Muscle of back (tissue), 11 donors: ENCODE measurements around the gene VAMP5. TPM values are rescaled to one million over a fixed set of nuclear protein-coding genes. Genes with fewer than 3 reads are reported as not detected.
"Not testable (repeated sequence)": the region's sequence is repeated elsewhere in the genome, so short reads cannot be mapped to it uniquely, and the experiment has no call there.

Experiments
- DNase-seq, 3 donors: peaks; one replicate each; pipeline versions ENCODE4 v3.0.0 to v3.0.0-alpha.2; 2013
- polyA plus RNA-seq, 10 donors: library from polyadenylated mRNA; unstranded; fragments of 120-200 nt; gene quantifications; one replicate each; pipeline ENCODE4 v1.2.1, GENCODE V29; 2013; ENCODE audit not compliant: insufficient read length in 10 of 10

The VAMP5 gene
- polyA plus RNA-seq, 10 donors = 27.2 to 48.3 (median 36.8) TPM

DNA sequence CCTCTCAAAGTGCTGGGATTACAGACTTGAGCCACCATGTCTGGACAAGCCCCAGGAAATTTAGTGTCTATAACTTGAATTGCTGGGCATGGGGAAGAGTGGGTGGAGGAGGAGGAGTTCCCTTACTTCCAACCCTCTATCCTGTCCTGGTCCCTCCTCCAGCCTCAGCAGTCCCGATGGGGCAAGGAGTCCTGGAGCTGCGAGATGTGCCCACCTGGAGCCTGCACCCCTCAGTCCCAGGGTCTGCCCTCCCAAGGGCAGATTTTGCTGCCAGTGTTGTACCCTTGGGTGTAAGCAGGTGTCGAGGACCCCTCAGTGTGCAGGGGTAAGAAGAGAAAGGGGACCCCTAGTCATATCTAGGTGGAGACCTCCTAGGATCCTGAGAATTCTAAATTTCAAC lies 4.0 kb upstream of the VAMP5 start:
- DNase-seq = no peak

- DNase-seq = no peak
These were observed 1.7 kb upstream of the VAMP5 start for GRCh38 chr2:85582492-85582891.

DNA sequence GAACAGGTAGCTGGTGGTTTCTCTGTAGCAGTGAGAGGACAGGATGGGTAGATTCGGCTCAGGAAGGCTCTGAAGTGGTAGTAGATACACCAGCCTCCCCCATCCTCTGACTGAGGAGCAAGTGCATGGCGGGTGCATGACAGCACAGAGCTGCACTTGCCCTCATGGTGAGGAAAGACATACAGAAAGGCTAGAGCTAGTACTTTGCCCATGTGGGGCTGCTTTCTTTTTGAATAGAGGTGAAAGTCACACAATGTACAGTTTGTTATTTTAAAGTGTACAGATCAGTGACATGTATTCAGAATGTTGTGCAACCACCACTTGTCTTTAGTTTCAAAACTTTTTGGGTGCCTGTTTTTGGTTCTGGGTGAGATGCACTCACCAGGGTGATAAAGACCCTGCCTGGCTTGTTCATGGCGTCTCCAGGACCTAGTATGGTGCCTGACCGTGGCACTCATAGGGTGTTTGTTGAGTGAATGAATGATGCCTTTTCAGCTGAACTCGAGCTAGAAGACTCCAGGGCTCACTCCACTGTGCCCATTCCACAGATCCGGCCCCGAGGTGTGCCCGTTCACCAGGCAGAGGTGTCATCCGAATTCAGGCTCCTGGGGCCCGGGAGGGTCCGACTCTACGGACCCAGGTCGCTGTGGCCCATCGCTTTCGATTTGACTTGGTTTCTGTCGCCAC lies 421 bp upstream of the VAMP5 start:
- no peak for DNase-seq

DNA sequence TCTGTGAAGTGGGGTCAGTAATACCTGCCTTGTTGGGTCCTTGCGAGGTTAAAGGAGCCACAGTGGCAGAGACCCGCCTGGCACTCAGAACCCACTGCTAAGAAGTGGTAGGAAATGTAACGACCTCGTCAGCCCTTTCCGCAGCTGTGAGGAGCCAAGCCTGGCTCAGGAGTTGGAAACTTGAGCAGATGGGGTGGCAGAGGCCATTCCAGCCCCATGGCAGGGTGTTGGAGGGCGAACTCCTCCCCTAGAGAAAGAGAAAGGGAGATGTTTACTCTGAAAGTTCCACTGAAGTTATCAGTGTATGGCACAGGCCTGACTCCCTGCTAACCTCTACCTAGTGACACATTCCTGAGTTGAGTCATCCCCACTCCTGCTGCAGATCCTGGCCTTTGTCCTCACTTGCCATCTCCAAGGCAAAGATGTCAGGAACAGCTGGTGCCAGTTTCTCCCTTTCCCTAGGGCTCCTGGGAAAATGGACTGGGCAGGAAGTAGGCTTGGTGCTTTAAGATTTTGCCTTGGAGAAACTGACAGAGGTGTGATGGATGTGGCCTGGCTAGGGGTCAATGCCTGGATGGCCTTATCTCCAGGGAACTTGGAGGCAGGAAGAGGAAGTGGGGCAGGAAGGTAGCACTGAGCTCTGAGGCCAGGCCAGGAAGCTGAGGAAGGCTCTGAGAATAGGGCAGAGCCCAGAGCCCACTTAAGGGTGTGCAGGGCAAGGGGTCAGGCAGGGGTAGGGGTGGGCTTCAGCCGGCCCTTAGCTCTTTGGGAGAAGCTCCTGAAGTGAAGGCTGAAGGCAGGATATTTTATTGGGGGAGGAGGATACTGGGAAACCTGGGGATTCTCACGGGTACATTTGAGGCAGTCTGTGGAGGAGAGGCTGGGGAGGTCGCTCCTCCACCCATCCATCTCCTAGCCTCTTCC lies 888 bp downstream of the VAMP5 start:
- peak in 1 of 3 donors; percentile 53 for DNase-seq

- DNase-seq = peak in 2 of 3 donors; percentile 5 to 67
These were observed 1.5 kb downstream of the VAMP5 start for GRCh38 chr2:85585781-85586105.

- DNase-seq = no peak
These were observed 4.0 kb downstream of the VAMP5 start for GRCh38 chr2:85588236-85588635.

GRCh38 chr2:85588645-85589044 lies 4.4 kb downstream of the VAMP5 start:
- DNase-seq = peak in 1 of 3 donors; percentile 2

DNA sequence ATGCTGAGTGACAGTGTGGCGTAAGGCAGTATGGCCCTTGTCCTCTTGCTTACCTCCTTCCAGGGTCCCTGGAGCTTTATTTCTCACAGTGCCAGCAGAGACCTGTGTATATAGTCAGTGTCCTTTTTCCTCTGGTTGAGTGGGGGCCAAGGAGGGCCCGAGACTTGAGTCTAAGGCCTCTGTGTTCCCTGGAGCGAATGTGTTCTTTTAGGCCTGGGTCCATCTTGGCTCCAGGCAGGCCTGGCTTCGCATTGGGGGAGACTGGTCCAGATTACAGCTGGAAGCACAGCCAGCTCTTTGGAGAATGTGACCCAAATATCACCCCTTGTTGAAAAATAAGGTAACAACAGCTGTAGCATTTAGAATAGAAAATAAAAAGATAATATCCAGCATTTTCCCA lies 5.0 kb downstream of the VAMP5 start:
- peak in 1 of 3 donors; percentile 44 for DNase-seq

DNA sequence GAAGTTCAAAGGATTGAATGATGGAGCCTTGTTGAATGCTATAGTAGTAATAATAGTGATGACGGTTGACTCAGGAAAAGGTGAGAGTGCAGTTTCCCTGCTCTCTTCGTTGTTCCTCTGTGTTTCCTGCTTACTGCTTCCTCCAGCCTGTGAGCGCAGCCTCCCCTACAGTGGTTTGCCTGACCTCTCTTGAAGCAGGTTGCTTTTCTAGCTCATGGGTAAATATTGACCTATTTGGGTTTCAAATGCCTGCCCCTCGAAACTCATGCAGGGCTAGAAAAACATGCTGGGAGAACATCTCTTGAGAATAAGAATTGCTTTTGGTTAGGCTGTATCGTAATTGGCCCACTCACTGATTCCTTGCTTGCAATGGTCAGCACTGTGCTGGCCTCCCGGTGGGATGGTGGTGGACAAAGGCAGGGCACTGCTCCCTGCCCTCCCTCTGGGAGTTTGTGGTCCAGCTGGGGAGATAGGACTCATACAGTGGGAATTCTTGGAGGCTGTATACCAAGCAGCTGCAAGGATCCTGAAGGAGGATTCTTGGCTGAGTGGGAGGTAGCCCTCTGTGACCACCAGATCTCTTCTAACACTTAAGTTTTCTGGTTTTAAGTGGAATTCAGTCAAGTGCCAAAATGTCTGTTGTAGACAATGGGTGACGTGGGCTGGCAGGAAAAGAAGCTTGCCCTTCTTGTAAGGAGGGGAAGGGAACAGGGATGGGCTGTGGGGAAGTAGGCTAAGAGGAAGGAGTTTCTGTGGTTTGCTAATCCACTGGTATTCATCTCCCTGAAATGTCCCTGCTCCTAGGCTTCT lies 6.0 kb downstream of the VAMP5 start:
- peak in 1 of 3 donors; percentile 20 for DNase-seq

DNA sequence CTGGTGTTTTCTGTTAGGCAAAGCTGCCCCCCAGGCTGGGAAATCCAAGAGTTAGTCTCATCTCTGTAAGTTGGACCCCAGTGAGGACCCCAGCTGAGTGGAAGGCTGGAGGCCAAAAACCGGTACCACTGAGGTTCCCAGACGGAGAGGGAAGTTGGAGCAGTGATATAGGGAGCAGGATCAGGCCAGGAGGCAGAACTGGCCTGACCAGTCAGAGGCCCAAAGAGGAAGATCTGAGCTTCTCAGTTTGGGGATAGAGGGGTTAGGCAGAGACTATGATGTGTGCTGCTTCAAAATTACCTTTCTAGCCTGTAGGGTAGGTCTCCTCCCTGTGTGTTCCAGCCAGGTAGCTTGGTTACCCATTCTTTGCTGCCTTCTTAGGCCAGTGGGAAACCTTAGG lies 6.7 kb downstream of the VAMP5 start:
- no peak for DNase-seq

- DNase-seq = peak in 1 of 3 donors; percentile 2
These were observed 7.3 kb downstream of the VAMP5 start for GRCh38 chr2:85591563-85591962.

DNA sequence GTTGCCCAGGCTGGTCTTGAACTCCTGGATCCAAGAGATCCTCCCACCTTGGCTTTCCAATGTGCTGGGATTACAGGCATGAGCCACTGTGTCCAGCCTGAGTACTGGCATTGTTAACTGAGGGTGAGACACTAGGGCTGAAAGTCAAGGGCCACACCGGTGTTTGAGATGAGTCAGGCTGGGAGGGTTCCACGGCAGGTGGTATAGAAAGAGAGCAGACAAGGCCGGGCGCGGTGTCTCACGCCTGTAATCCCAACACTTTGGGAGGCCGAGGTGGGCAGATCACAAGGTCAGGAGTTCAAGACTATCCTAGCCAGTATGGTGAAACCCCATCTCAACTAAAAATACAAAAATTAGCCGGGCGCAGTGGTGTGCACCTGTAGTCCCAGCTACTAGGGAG lies 8.1 kb downstream of the VAMP5 start:
- DNase-seq = not testable (repeated sequence)

DNA sequence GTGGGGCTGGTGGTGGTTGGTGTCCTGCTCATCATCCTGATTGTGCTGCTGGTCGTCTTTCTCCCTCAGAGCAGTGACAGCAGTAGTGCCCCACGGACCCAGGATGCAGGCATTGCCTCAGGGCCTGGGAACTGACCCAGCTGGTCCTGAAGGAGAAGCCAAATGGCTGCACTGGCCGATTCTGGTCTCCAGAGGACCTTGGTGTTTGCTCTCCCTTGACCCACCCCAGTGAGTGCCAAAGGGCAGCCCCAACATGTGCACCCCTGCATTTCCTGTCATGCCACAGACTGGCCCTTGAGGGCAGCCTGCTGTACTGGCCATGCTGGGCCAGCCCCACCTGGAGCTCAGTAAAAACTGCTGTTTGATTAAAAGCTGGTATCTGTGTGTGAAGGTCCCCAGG lies 8.8 kb downstream of the VAMP5 start:
- no peak for DNase-seq

- DNase-seq = no peak
These were observed 10.6 kb downstream of the VAMP5 start for GRCh38 chr2:85594715-85595300.

- DNase-seq = peak; percentile 98 to 99 (median 99)
These were observed 11.2 kb downstream of the VAMP5 start, which contains the start of gene RNF181 for GRCh38 chr2:85595301-85596025. RNF181 (plus strand) TSS chr2:85595745; CDS start chr2:85595764, 19 bp downstream.

- DNase-seq = no peak
These were observed 11.7 kb downstream of the VAMP5 start for GRCh38 chr2:85596026-85596333.

- DNase-seq = no peak
These were observed 12.4 kb downstream of the VAMP5 start for GRCh38 chr2:85596486-85597143.

GRCh38 chr2:85597241-85597640 lies 13.0 kb downstream of the VAMP5 start:
- DNase-seq = no peak

GRCh38 chr2:85598594-85599340 lies 14.5 kb downstream of the VAMP5 start:
- DNase-seq = no peak
